ENCODE measurements around the gene MAGEF1.

Gene MAGEF1

GRCh38 chr3:184663756-184664155 lies 48.1 kb downstream of the MAGEF1 start:
- DNase-seq: no peak

GRCh38 chr3:184663356-184663755 lies 48.5 kb downstream of the MAGEF1 start:
- no peak for DNase-seq

- DNase-seq: no peak
Measured at GRCh38 chr3:184662187-184662586, 49.7 kb downstream of the MAGEF1 start.

GRCh38 chr3:184660931-184661330 lies 50.9 kb downstream of the MAGEF1 start:
- DNase-seq: no peak

Data from central memory CD4-positive, alpha-beta T cell (primary cell).